Measurements from ENCODE around the gene MBTD1.
"Not testable (repeated sequence)": the region's sequence is repeated elsewhere in the genome, so short reads cannot be mapped to it uniquely, and the experiment has no call there.

MBTD1 gene

GRCh38 chr17:51188271-51188833, 71.5 kb downstream of the MBTD1 start:
- no peak for DNase-seq (ENCODE audit: low read depth)

- no peak for DNase-seq (ENCODE audit: low read depth)
Observed at GRCh38 chr17:51185763-51186332, 74.0 kb downstream of the MBTD1 start.

- DNase-seq (ENCODE audit: low read depth) = no peak
Observed at GRCh38 chr17:51184124-51184523, 75.7 kb downstream of the MBTD1 start.

- no peak for DNase-seq (ENCODE audit: low read depth)
Observed at GRCh38 chr17:51180486-51180885, 79.4 kb downstream of the MBTD1 start.

- not testable (repeated sequence) for DNase-seq (ENCODE audit: low read depth)
Observed at GRCh38 chr17:51172030-51172429, 87.8 kb downstream of the MBTD1 start.

- DNase-seq (ENCODE audit: low read depth) = no peak
Observed at GRCh38 chr17:51170736-51171135, 89.1 kb downstream of the MBTD1 start.

- no peak for DNase-seq (ENCODE audit: low read depth)
Observed at GRCh38 chr17:51169340-51169739, 90.5 kb downstream of the MBTD1 start.

- peak; percentile 56 for DNase-seq (ENCODE audit: low read depth)
Observed at GRCh38 chr17:51166987-51167931, 92.6 kb downstream of the MBTD1 start.

GRCh38 chr17:51166198-51166986, 93.5 kb downstream of the MBTD1 start, which contains the start of gene NME2:
Gene NME2 (plus strand): TSS chr17:51166411. CDS start chr17:51166831, 420 bp downstream.
- peak; percentile 88 for DNase-seq (ENCODE audit: low read depth)

GRCh38 chr17:51165680-51166197, 94.1 kb downstream of the MBTD1 start:
- DNase-seq (ENCODE audit: low read depth) = no peak

- no peak for DNase-seq (ENCODE audit: low read depth)
Observed at GRCh38 chr17:51164911-51165679, 94.8 kb downstream of the MBTD1 start.

GRCh38 chr17:51161541-51161940, 98.3 kb downstream of the MBTD1 start:
- no peak for DNase-seq (ENCODE audit: low read depth)

GRCh38 chr17:51159604-51160003, 100.2 kb downstream of the MBTD1 start:
- DNase-seq (ENCODE audit: low read depth) = no peak

GRCh38 chr17:51155416-51155815, 104.4 kb downstream of the MBTD1 start:
- DNase-seq (ENCODE audit: low read depth) = no peak

GRCh38 chr17:51154176-51154575, 105.7 kb downstream of the MBTD1 start:
- DNase-seq (ENCODE audit: low read depth) = peak; percentile 41

GRCh38 chr17:51153210-51154072, 106.4 kb downstream of the MBTD1 start, which contains the start of gene NME1:
Gene NME1 (plus strand): TSS chr17:51153559. CDS start chr17:51155655, 2,096 bp downstream.
- DNase-seq (ENCODE audit: low read depth) = peak; percentile 99

GRCh38 chr17:51152766-51153209, 107.1 kb downstream of the MBTD1 start:
- DNase-seq (ENCODE audit: low read depth) = peak; percentile 35

- no peak for DNase-seq (ENCODE audit: low read depth)
Observed at GRCh38 chr17:51150932-51151331, 108.9 kb downstream of the MBTD1 start.

- no peak for DNase-seq (ENCODE audit: low read depth)
Observed at GRCh38 chr17:51149163-51149562, 110.7 kb downstream of the MBTD1 start.

GRCh38 chr17:51147650-51148049, 112.2 kb downstream of the MBTD1 start:
- DNase-seq (ENCODE audit: low read depth) = peak; percentile 40

Measured in EH (cell line).